B cell (primary cell): ENCODE data around the gene SLIT3. TPM values are rescaled to one million over a fixed set of nuclear protein-coding genes. Genes with fewer than 3 reads are reported as not detected.

Source experiments
- ATAC-seq: fragments of 200-7000 bp; cut with Tn5 transposase; one replicate; pipeline ENCODE4 v1.10.0; 2021; ENCODE audit warnings: low read depth, mild to moderate bottlenecking, moderate number of reproducible peaks, moderate library complexity
- CTCF ChIA-PET: fragments of 350-600 bp; sonication (Branson Sonifier 250); formaldehyde crosslinking; loops from one replicate; lab custom pipeline; 2021; ENCODE audit warnings: antibody characterized with exemption, inconsistent platforms; lab: Charles Lee
- POLR2A ChIA-PET: fragments of 350-600 bp; sonication (Branson Sonifier 250); formaldehyde crosslinking; loops from one replicate; lab custom pipeline; 2021; ENCODE audit warnings: antibody characterized with exemption; lab: Charles Lee
- DNase-seq: peaks from one replicate; pipeline ENCODE4 v3.0.0; 2013
- H2AFZ ChIP-seq: 2 replicates; pipeline ENCODE4 v1.6.1; 2012; ENCODE audit warnings: mild to moderate bottlenecking, low read depth, low read length; ENCODE audit not compliant: insufficient read depth, poor library complexity, severe bottlenecking
- H3K27ac ChIP-seq, 2 donors: 1 replicate in 1 of 2; 2 replicates in 1 of 2; pipeline ENCODE4 v1.5.1; 2012 to 2013; ENCODE audit warnings: low read length in 2 of 2, mild to moderate bottlenecking in 2 of 2, moderate library complexity in 1 of 2
- H3K27me3 ChIP-seq, 4 experiments: fragments of 200-600 bp in 1 of 4; sonication (generic) in 1 of 4; replicated peaks in 1 of 4; 1 replicate in 2 of 4; 2 replicates in 2 of 4; pipeline versions ENCODE4 v1.6.1 to v1.7.0; 2013 to 2016; ENCODE audit warnings: low read length in 3 of 4, mild to moderate bottlenecking in 2 of 4, mixed read lengths in 1 of 4, moderate library complexity in 1 of 4; ENCODE audit not compliant: insufficient read depth in 4 of 4, control insufficient read depth in 3 of 4; ENCODE audit errors: control extremely low read depth in 1 of 4
- H3K36me3 ChIP-seq, 2 experiments: replicated peaks in 1 of 2; 1 replicate in 1 of 2; 2 replicates in 1 of 2; pipeline versions ENCODE4 v1.6.1 to v1.7.1; 2013; ENCODE audit warnings: low read length in 1 of 2; ENCODE audit not compliant: insufficient read depth in 2 of 2, control insufficient read depth in 1 of 2; ENCODE audit errors: control extremely low read depth in 1 of 2, extremely low read depth in 1 of 2
- H3K4me1 ChIP-seq, 2 donors: fragments of 200-600 bp in 1 of 2; sonication (generic) in 1 of 2; 1 replicate in 1 of 2; 2 replicates in 1 of 2; pipeline versions ENCODE4 v1.5.1 to v1.6.1; 2013 to 2017; ENCODE audit warnings: low read length in 2 of 2; ENCODE audit not compliant: control insufficient read depth in 2 of 2, insufficient read depth in 2 of 2
- H3K4me2 ChIP-seq: replicated peaks from 2 replicates; pipeline ENCODE3; 2012; ENCODE audit warnings: mild to moderate bottlenecking, low read depth, low read length; ENCODE audit not compliant: poor library complexity, severe bottlenecking
- H3K4me3 ChIP-seq, 5 experiments: fragments of 200-600 bp in 1 of 5; sonication (generic) in 1 of 5; 1 replicate in 3 of 5; 2 replicates in 2 of 5; pipeline versions ENCODE4 v1.5.1 to v1.7.0; 2011 to 2016; ENCODE audit warnings: low read length in 4 of 5, mild to moderate bottlenecking in 4 of 5, low read depth in 2 of 5, control low read depth in 1 of 5, moderate library complexity in 1 of 5; ENCODE audit not compliant: insufficient read depth in 1 of 5; ENCODE audit errors: control extremely low read depth in 1 of 5, extremely low read depth in 1 of 5
- H3K79me2 ChIP-seq: fragments of 200-600 bp; sonication (generic); one replicate; pipeline ENCODE4 v1.6.0; 2016; ENCODE audit warnings: low read length; ENCODE audit not compliant: control insufficient read depth, insufficient read depth
- H3K9ac ChIP-seq: fragments of 200-600 bp; sonication (generic); 2 replicates; pipeline ENCODE4 v1.6.1; 2017; ENCODE audit warnings: mild to moderate bottlenecking, low read length, moderate library complexity
- H3K9me3 ChIP-seq, 3 donors: one replicate each; pipeline versions ENCODE4 v1.6.1 to v1.7.1; 2013; ENCODE audit warnings: low read length in 2 of 3; ENCODE audit not compliant: control insufficient read depth in 2 of 3, insufficient read depth in 1 of 3; ENCODE audit errors: control extremely low read depth in 1 of 3
- H4K20me1 ChIP-seq: 2 replicates; pipeline ENCODE4 v1.6.0; 2012; ENCODE audit warnings: mild to moderate bottlenecking, low read length; ENCODE audit not compliant: insufficient read depth, control insufficient read depth, poor library complexity, severe bottlenecking
- H3K27ac Mint-ChIP-seq: one replicate; pipeline ENCODE4 v1.8.0; 2021; ENCODE audit warnings: mixed read lengths
- H3K27me3 Mint-ChIP-seq: one replicate; pipeline ENCODE4 v1.8.0; 2021; ENCODE audit warnings: mixed read lengths
- H3K4me1 Mint-ChIP-seq: one replicate; pipeline ENCODE4 v1.8.0; 2021; ENCODE audit warnings: mixed read lengths
- H3K4me3 Mint-ChIP-seq: one replicate; pipeline ENCODE4 v1.8.0; 2021; ENCODE audit warnings: mixed read lengths
- H3K9me3 Mint-ChIP-seq: one replicate; pipeline ENCODE4 v1.8.0; 2022; ENCODE audit warnings: mixed read lengths; ENCODE audit not compliant: insufficient read depth
- CTCF ChIP-seq: fragments of 200-600 bp; IDR thresholded peaks from one replicate; pipeline ENCODE4 v1.8.0; 2022; ENCODE audit warnings: antibody characterized with exemption, mild to moderate bottlenecking
- EZH2 ChIP-seq: IDR thresholded peaks from 2 replicates; pipeline ENCODE4 v1.6.1; 2012; ENCODE audit warnings: borderline replicate concordance, low read depth, mild to moderate bottlenecking, moderate library complexity, low read length; ENCODE audit not compliant: insufficient read depth, poor library complexity, severe bottlenecking
- WGBS: methylation state at CpG from one replicate; pipeline ENCODE4 v1.1.5; 2013; ENCODE audit warnings: missing lambda C conversion rate; ENCODE audit not compliant: insufficient coverage; 5-methylcytosine and 5-hydroxymethylcytosine counted together
- intact Hi-C: fragments of 100-400 bp; cut with micrococcal nuclease; formaldehyde crosslinking; loops from one replicate; pipeline ENCODE4 v1.10.0; 2022
- polyA plus RNA-seq: library from polyadenylated mRNA; depleted of rRNA; stranded (reverse); fragments of >200 nt; gene quantifications from 2 replicates; pipeline ENCODE4 v1.2.3, GENCODE V29; 2012
- total RNA-seq, 2 donors: library from RNA; stranded (reverse); fragments of 120-200 nt in 1 of 2; gene quantifications; 1 replicate in 1 of 2; 2 replicates in 1 of 2; pipeline versions ENCODE4 v1.2.3 to v1.2.4, GENCODE V29; 2013 to 2022

Gene SLIT3
- total and polyA plus RNA-seq, 2 donors (not counting 1 experiment from before 2014, with no cell fraction given) = not detected

- Histone ChIP-seq H3K79me2 (no peaks in the 10 kb centered on the region), H2AFZ (no peak overlapping the region), H3K27me3 (no peaks in the 10 kb centered on the region), H3K9ac (no peak overlapping the region), H3K4me1 (no peaks in the 10 kb centered on the region), H3K4me2 (no peak overlapping the region), H3K9me3 (peaks cover 0 to 6% (median 0%) of the 10 kb centered on the region in 3 donors), H4K20me1 (no peaks in the 10 kb centered on the region), H3K4me3 (no peak overlapping the region), H3K27ac (no peak overlapping the region), H3K36me3 (no peaks in the 10 kb centered on the region)
- Mint-ChIP-seq H3K27me3 (peaks cover 3% of the 10 kb centered on the region), H3K9me3 (no peaks in the 10 kb centered on the region), H3K4me1 (no peaks in the 10 kb centered on the region), H3K27ac (no peak overlapping the region), H3K4me3 (no peak overlapping the region)
- no peak for ATAC-seq
- CTCF ChIA-PET = no interaction called here
- DNase-seq = no peak
- POLR2A ChIA-PET = no interaction called here
- 67% methylated on average over 1 of the region's 6 CpGs for WGBS
- intact Hi-C loops = no loop called here
- TF ChIP-seq CTCF (no peak), EZH2 (no peak)
Observed at GRCh38 chr5:169225830-169226356, 75.0 kb downstream of the SLIT3 start.

- 100% methylated on average over 1 of the region's 1 CpG for WGBS
- H3K27ac Mint-ChIP-seq = no peak overlapping the region
- no peaks in the 10 kb centered on the region for H3K27me3 ChIP-seq
Observed at GRCh38 chr5:169223595-169223953, 77.4 kb downstream of the SLIT3 start.

More at GRCh38 chr5:169223595-169223953, 77.4 kb downstream of the SLIT3 start:
- Mint-ChIP-seq H3K9me3 (no peaks in the 10 kb centered on the region), H3K4me3 (no peak overlapping the region), H3K4me1 (no peaks in the 10 kb centered on the region), H3K27me3 (peaks cover 3% of the 10 kb centered on the region)
- no peak overlapping the region for H3K27ac ChIP-seq
- CTCF ChIA-PET = no interaction called here
- H3K4me2 ChIP-seq = no peak overlapping the region
- H4K20me1 ChIP-seq = no peaks in the 10 kb centered on the region
- intact Hi-C loops = no loop called here
- H3K4me3 ChIP-seq = no peak overlapping the region
- H3K9me3 ChIP-seq = peaks cover 0 to 8% (median 0%) of the 10 kb centered on the region in 3 donors
- no peaks in the 10 kb centered on the region for H3K4me1 ChIP-seq
- ATAC-seq (no peak), DNase-seq (no peak)
- POLR2A ChIA-PET = no interaction called here
- H3K9ac ChIP-seq = no peak overlapping the region
- no peaks in the 10 kb centered on the region for H3K79me2 ChIP-seq
- no peaks in the 10 kb centered on the region for H3K36me3 ChIP-seq
- TF ChIP-seq CTCF (no peak), EZH2 (no peak)
- no peak overlapping the region for H2AFZ ChIP-seq
